Epidermal melanocyte (primary cell): ENCODE measurements around the gene CYP2D6.

ENCODE experiments used
- DNase-seq: peaks from one replicate; pipeline ENCODE4 v3.0.0; 2011; ENCODE audit warnings: low spot score; ENCODE audit not compliant: insufficient read length

Gene CYP2D6

DNA sequence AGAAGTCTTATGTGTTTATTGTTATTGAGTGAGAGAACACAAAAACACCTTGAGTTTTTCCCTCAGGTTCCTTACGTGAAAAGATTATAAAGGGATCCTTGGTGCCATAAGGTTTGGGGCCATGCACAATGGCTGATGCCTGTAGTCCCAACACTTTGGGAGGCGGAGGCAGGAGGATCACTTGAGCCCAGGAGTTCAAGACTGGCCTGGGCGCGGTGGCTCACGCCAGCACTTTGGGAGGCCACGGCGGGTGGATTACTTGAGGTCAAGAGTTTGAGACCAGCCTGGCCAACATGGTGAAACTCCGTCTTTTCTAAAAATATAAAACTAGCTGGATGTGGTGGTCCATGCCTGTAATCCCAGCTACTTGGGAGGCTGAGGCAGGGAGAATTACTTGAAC, 45.7 kb downstream of the CYP2D6 start:
- DNase-seq, result no peak

DNA sequence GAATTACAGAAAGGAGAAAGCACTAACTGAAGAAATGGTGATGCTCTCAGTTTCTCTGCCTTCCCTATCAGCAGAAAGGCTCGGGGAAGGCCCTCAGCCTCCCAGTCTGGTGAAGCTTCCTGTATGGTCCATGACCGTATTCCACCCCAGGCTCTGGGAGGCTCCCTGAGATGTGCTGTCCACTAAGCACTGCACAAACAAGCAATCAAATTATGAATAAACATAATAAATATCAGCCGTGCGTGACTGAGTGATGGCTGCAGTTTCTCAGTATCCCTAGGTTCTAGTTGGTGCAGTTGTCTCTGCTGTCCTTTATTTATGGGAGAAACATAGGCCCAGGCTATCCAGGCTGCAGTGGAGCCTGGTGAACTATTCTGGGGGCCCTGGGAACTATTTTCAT, 47.5 kb downstream of the CYP2D6 start:
- no peak for DNase-seq

DNA sequence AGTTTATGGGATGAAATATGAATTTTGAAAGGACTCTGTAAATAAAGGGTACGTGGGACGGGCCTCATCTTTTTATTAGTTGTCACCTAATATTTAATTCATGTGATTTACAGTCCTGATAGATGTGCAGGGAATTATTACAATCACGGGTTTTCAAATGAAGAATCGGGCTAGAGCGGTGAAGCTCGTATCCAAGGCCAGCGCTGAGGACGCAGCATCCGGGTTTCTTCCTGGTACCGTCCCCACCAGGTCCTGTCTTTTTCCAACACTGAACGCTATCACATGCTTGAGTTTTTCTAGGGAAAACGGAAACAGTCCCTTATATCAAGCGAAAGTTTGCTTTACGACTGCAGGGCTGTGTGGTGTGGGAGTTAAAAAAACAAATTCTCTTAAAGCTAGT, 50.3 kb downstream of the CYP2D6 start:
- no peak for DNase-seq

GRCh38 chr22:42079319-42080251, 51.0 kb downstream of the CYP2D6 start, which contains the start of gene SMDT1:
SMDT1 (plus strand) TSS chr22:42079700; CDS start chr22:42079769, 69 bp downstream.
- peak; percentile 99 for DNase-seq

GRCh38 chr22:42078469-42079318, 51.9 kb downstream of the CYP2D6 start:
- no peak for DNase-seq

GRCh38 chr22:42077486-42078125, 53.0 kb downstream of the CYP2D6 start:
- DNase-seq, result no peak

DNA sequence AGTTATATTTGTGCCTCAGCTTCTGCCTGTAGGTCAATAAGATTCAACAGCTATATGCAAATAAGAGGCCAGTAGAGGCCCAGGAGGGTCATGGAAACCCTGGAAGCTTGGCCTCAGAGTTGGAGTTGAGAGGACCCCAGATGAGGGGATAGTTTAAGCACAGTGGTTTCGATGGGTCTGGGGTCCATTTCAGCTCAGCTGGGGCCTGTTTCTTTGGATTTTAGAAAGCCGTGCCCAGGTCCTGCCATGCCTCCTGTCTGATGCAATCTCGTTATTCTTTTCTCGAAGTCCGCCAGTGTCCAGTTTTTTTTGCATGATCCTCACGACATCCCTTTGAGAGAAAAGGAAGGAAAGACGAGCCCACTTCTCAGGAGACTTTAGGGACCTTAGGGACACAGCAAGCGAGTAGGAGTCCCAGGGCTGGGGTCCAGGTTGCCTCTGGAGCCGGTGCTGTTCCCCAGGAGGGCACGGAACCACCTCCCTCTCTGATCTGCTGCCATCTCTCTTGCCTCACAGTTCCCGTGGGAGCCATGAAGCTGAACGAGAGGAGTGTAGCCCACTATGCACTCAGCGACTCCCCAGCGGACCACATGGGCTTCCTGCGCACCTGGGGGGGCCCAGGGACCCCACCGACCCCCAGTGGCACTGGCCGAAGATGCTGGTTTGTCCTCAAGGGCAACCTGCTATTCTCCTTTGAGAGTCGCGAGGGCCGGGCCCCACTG, 53.7 kb downstream of the CYP2D6 start:
- DNase-seq, result no peak
